ENCODE measurements around the gene SLC2A14. TPM values are rescaled to one million over a fixed set of nuclear protein-coding genes. Genes with fewer than 3 reads are reported as not detected.
"Not testable (repeated sequence)": the region's sequence is repeated elsewhere in the genome, so short reads cannot be mapped to it uniquely, and the experiment has no call there.

Gene SLC2A14
- total and polyA plus RNA-seq, 9 donors, result 0.08 to 1.5 (median 0.24) TPM; not detected in 3

- 92% methylated on average over 2 of the region's 8 CpGs for WGBS (ENCODE audit: insufficient coverage)
- H3K9me3 ChIP-seq (replicated peaks; ENCODE audit: control insufficient read depth, low read depth, low read length), result no peaks in the 10 kb centered on the region
- H3K36me3 ChIP-seq (ENCODE audit: control insufficient read depth, insufficient read depth, low read length), result no peaks in the 10 kb centered on the region
Measured at GRCh38 chr12:7877420-7877819, 4.7 kb upstream of the SLC2A14 start.

GRCh38 chr12:7870335-7870734 lies 2.4 kb downstream of the SLC2A14 start:
- no peak for DNase-seq
- no peaks in the 10 kb centered on the region for H3K36me3 ChIP-seq (ENCODE audit: control insufficient read depth, insufficient read depth, low read length)
- H3K27me3 ChIP-seq (ENCODE audit: control insufficient read depth, insufficient read depth, low read length), result peaks cover 35% of the 10 kb centered on the region
- no peak overlapping the region for H3K4me3 ChIP-seq (ENCODE audit: low read length)
- H3K9me3 ChIP-seq (replicated peaks; ENCODE audit: control insufficient read depth, low read depth, low read length), result no peaks in the 10 kb centered on the region
- H3K4me1 ChIP-seq (ENCODE audit: control insufficient read depth, insufficient read depth, low read length), result peaks cover 2% of the 10 kb centered on the region
- no peak overlapping the region for H3K27ac ChIP-seq (ENCODE audit: low read length)
- WGBS (ENCODE audit: insufficient coverage), result 100% methylated on average over 1 of the region's 3 CpGs

More at GRCh38 chr12:7877420-7877819, 4.7 kb upstream of the SLC2A14 start:
- H3K4me1 ChIP-seq (ENCODE audit: control insufficient read depth, insufficient read depth, low read length), result peaks cover 2% of the 10 kb centered on the region
- H3K27me3 ChIP-seq (ENCODE audit: control insufficient read depth, insufficient read depth, low read length), result peaks cover 18% of the 10 kb centered on the region
- H3K27ac ChIP-seq (ENCODE audit: low read length), result no peak overlapping the region
- no peak overlapping the region for H3K4me3 ChIP-seq (ENCODE audit: low read length)
- DNase-seq, result no peak

- Histone ChIP-seq H3K36me3 (ENCODE audit: control insufficient read depth, insufficient read depth, low read length) (no peaks in the 10 kb centered on the region), H3K9me3 (replicated peaks; ENCODE audit: control insufficient read depth, low read depth, low read length) (no peaks in the 10 kb centered on the region), H3K4me3 (ENCODE audit: low read length) (no peak overlapping the region), H3K27ac (ENCODE audit: low read length) (no peak overlapping the region), H3K27me3 (ENCODE audit: control insufficient read depth, insufficient read depth, low read length) (peaks cover 32% of the 10 kb centered on the region), H3K4me1 (ENCODE audit: control insufficient read depth, insufficient read depth, low read length) (peaks cover 2% of the 10 kb centered on the region)
- no peak for DNase-seq
- 60% methylated on average over 1 of the region's 4 CpGs for WGBS (ENCODE audit: insufficient coverage)
Measured at GRCh38 chr12:7869137-7869536, 3.6 kb downstream of the SLC2A14 start.

- H3K4me3 ChIP-seq (ENCODE audit: low read length), result no peak overlapping the region
- no peak for DNase-seq
- WGBS (ENCODE audit: insufficient coverage), result 87% methylated on average over 2 of the region's 4 CpGs
- peaks cover 2% of the 10 kb centered on the region for H3K4me1 ChIP-seq (ENCODE audit: control insufficient read depth, insufficient read depth, low read length)
- no peaks in the 10 kb centered on the region for H3K36me3 ChIP-seq (ENCODE audit: control insufficient read depth, insufficient read depth, low read length)
- no peak overlapping the region for H3K27ac ChIP-seq (ENCODE audit: low read length)
- peaks cover 26% of the 10 kb centered on the region for H3K27me3 ChIP-seq (ENCODE audit: control insufficient read depth, insufficient read depth, low read length)
- H3K9me3 ChIP-seq (replicated peaks; ENCODE audit: control insufficient read depth, low read depth, low read length), result no peaks in the 10 kb centered on the region
Measured at GRCh38 chr12:7868391-7868790, 4.3 kb downstream of the SLC2A14 start.

- H3K36me3 ChIP-seq (ENCODE audit: control insufficient read depth, insufficient read depth, low read length), result no peaks in the 10 kb centered on the region
- 67% methylated on average over 2 of the region's 12 CpGs for WGBS (ENCODE audit: insufficient coverage)
- H3K4me3 ChIP-seq (ENCODE audit: low read length), result no peak overlapping the region
- H3K4me1 ChIP-seq (ENCODE audit: control insufficient read depth, insufficient read depth, low read length), result no peaks in the 10 kb centered on the region
- H3K9me3 ChIP-seq (replicated peaks; ENCODE audit: control insufficient read depth, low read depth, low read length), result no peaks in the 10 kb centered on the region
- no peaks in the 10 kb centered on the region for H3K27me3 ChIP-seq (ENCODE audit: control insufficient read depth, insufficient read depth, low read length)
- DNase-seq, result no peak
- no peak overlapping the region for H3K27ac ChIP-seq (ENCODE audit: low read length)
Measured at GRCh38 chr12:7864601-7865150, 8.0 kb downstream of the SLC2A14 start.

GRCh38 chr12:7862814-7863348 lies 9.8 kb downstream of the SLC2A14 start:
- H3K4me1 ChIP-seq (ENCODE audit: control insufficient read depth, insufficient read depth, low read length); H3K27me3 ChIP-seq (ENCODE audit: control insufficient read depth, insufficient read depth, low read length); H3K9me3 ChIP-seq (replicated peaks; ENCODE audit: control insufficient read depth, low read depth, low read length); DNase-seq; H3K4me3 ChIP-seq (ENCODE audit: low read length); H3K27ac ChIP-seq (ENCODE audit: low read length); H3K36me3 ChIP-seq (ENCODE audit: control insufficient read depth, insufficient read depth, low read length): not testable (repeated sequence)
- 54% methylated on average over 17 of the region's 20 CpGs for WGBS (ENCODE audit: insufficient coverage)

- DNase-seq; H3K4me3 ChIP-seq (ENCODE audit: low read length); H3K4me1 ChIP-seq (ENCODE audit: control insufficient read depth, insufficient read depth, low read length); H3K9me3 ChIP-seq (replicated peaks; ENCODE audit: control insufficient read depth, low read depth, low read length); H3K36me3 ChIP-seq (ENCODE audit: control insufficient read depth, insufficient read depth, low read length); H3K27me3 ChIP-seq (ENCODE audit: control insufficient read depth, insufficient read depth, low read length); H3K27ac ChIP-seq (ENCODE audit: low read length): not testable (repeated sequence)
- WGBS (ENCODE audit: insufficient coverage), result 92% methylated on average over 17 of the region's 24 CpGs
Measured at GRCh38 chr12:7862301-7862700, 10.4 kb downstream of the SLC2A14 start.

- Histone ChIP-seq H3K27me3 (ENCODE audit: control insufficient read depth, insufficient read depth, low read length) (no peaks in the 10 kb centered on the region), H3K4me3 (ENCODE audit: low read length) (no peak overlapping the region), H3K9me3 (replicated peaks; ENCODE audit: control insufficient read depth, low read depth, low read length) (no peaks in the 10 kb centered on the region), H3K36me3 (ENCODE audit: control insufficient read depth, insufficient read depth, low read length) (no peaks in the 10 kb centered on the region), H3K4me1 (ENCODE audit: control insufficient read depth, insufficient read depth, low read length) (no peaks in the 10 kb centered on the region), H3K27ac (ENCODE audit: low read length) (no peak overlapping the region)
- DNase-seq, result no peak
- 29% methylated on average over 1 of the region's 2 CpGs for WGBS (ENCODE audit: insufficient coverage)
Measured at GRCh38 chr12:7859552-7859951, 13.2 kb downstream of the SLC2A14 start.

- Histone ChIP-seq H3K27me3 (ENCODE audit: control insufficient read depth, insufficient read depth, low read length) (no peaks in the 10 kb centered on the region), H3K4me1 (ENCODE audit: control insufficient read depth, insufficient read depth, low read length) (no peaks in the 10 kb centered on the region), H3K27ac (ENCODE audit: low read length) (no peak overlapping the region), H3K4me3 (ENCODE audit: low read length) (no peak overlapping the region), H3K36me3 (ENCODE audit: control insufficient read depth, insufficient read depth, low read length) (no peaks in the 10 kb centered on the region), H3K9me3 (replicated peaks; ENCODE audit: control insufficient read depth, low read depth, low read length) (no peaks in the 10 kb centered on the region)
- WGBS (ENCODE audit: insufficient coverage), result 90% methylated on average over 2 of the region's 3 CpGs
- DNase-seq, result no peak
Measured at GRCh38 chr12:7857971-7858370, 14.7 kb downstream of the SLC2A14 start.

GRCh38 chr12:7856516-7856915 lies 16.2 kb downstream of the SLC2A14 start:
- no peak overlapping the region for H3K27ac ChIP-seq (ENCODE audit: low read length)
- H3K4me1 ChIP-seq (ENCODE audit: control insufficient read depth, insufficient read depth, low read length), result no peaks in the 10 kb centered on the region
- H3K4me3 ChIP-seq (ENCODE audit: low read length), result no peak overlapping the region
- WGBS (ENCODE audit: insufficient coverage), result no CpG with 5 or more reads among the region's 6 CpGs
- no peaks in the 10 kb centered on the region for H3K27me3 ChIP-seq (ENCODE audit: control insufficient read depth, insufficient read depth, low read length)
- no peak for DNase-seq
- no peaks in the 10 kb centered on the region for H3K36me3 ChIP-seq (ENCODE audit: control insufficient read depth, insufficient read depth, low read length)
- no peaks in the 10 kb centered on the region for H3K9me3 ChIP-seq (replicated peaks; ENCODE audit: control insufficient read depth, low read depth, low read length)

GRCh38 chr12:7853557-7853956 lies 19.2 kb downstream of the SLC2A14 start:
- H3K36me3 ChIP-seq (ENCODE audit: control insufficient read depth, insufficient read depth, low read length), result no peaks in the 10 kb centered on the region
- no CpG with 5 or more reads among the region's 2 CpGs for WGBS (ENCODE audit: insufficient coverage)
- H3K4me3 ChIP-seq (ENCODE audit: low read length), result no peak overlapping the region
- DNase-seq, result no peak
- H3K27ac ChIP-seq (ENCODE audit: low read length), result no peak overlapping the region
- no peaks in the 10 kb centered on the region for H3K4me1 ChIP-seq (ENCODE audit: control insufficient read depth, insufficient read depth, low read length)
- no peaks in the 10 kb centered on the region for H3K27me3 ChIP-seq (ENCODE audit: control insufficient read depth, insufficient read depth, low read length)
- H3K9me3 ChIP-seq (replicated peaks; ENCODE audit: control insufficient read depth, low read depth, low read length), result no peaks in the 10 kb centered on the region

Measured in muscle of leg (tissue), 11 donors.